Type B pancreatic cell (in vitro differentiated cells): ENCODE results near the gene LCE3A. TPM values are rescaled to one million over a fixed set of nuclear protein-coding genes. Genes with fewer than 3 reads are reported as not detected.
"Not testable (repeated sequence)": the region's sequence is repeated elsewhere in the genome, so short reads cannot be mapped to it uniquely, and the experiment has no call there.

ENCODE experiments used
- DNase-seq: peaks from one replicate; pipeline ENCODE4 v3.0.0; 2021; ENCODE audit warnings: mixed read lengths; ENCODE audit not compliant: unreplicated experiment; ENCODE audit errors: extremely low spot score
- H3K27ac Mint-ChIP-seq: 2 replicates; pipeline ENCODE4 v1.8.0; 2021; ENCODE audit warnings: mild to moderate bottlenecking, mixed read lengths
- H3K27me3 Mint-ChIP-seq: 2 replicates; pipeline ENCODE4 v1.8.0; 2021; ENCODE audit warnings: mixed read lengths
- H3K36me3 Mint-ChIP-seq: 2 replicates; pipeline ENCODE4 v1.8.0; 2021; ENCODE audit warnings: mixed read lengths
- H3K4me1 Mint-ChIP-seq: one replicate; pipeline ENCODE4 v1.8.0; 2021; ENCODE audit warnings: mixed read lengths; ENCODE audit not compliant: unreplicated experiment
- H3K4me3 Mint-ChIP-seq: 2 replicates; pipeline ENCODE4 v1.8.0; 2021; ENCODE audit warnings: mild to moderate bottlenecking, mixed read lengths
- H3K9me3 Mint-ChIP-seq: 2 replicates; pipeline ENCODE4 v1.8.0; 2021; ENCODE audit warnings: mixed read lengths
- long read RNA-seq: library from polyadenylated mRNA; unstranded; transcript quantifications from one replicate; pipeline ENCODE4 v2.0.0, GENCODE V29; 2020
- total RNA-seq: library from RNA; stranded (reverse); gene quantifications from 2 replicates; pipeline ENCODE4 v1.2.1, GENCODE V29; 2021; ENCODE audit warnings: low replicate concordance
- TF ChIP-seq, protein P1 (sequence below): fragments of 200-600 bp; sonication (generic); conservative IDR thresholded peaks from 2 replicates; pipeline ENCODE4 v1.5.0; 2021; ENCODE audit warnings: antibody characterized with exemption, mild to moderate bottlenecking

Gene LCE3A
- total RNA-seq = not detected in 2 replicates
- long read RNA-seq = 0 reads

- Mint-ChIP-seq H3K36me3 (no peaks in the 10 kb centered on the region), H3K27me3 (no peaks in the 10 kb centered on the region), H3K4me1 (no peaks in the 10 kb centered on the region), H3K9me3 (peaks cover 13% of the 10 kb centered on the region), H3K4me3 (no peak within 1 kb of the TSS), H3K27ac (no peak within 1 kb of the TSS)
- TF ChIP-seq, protein P1, sequence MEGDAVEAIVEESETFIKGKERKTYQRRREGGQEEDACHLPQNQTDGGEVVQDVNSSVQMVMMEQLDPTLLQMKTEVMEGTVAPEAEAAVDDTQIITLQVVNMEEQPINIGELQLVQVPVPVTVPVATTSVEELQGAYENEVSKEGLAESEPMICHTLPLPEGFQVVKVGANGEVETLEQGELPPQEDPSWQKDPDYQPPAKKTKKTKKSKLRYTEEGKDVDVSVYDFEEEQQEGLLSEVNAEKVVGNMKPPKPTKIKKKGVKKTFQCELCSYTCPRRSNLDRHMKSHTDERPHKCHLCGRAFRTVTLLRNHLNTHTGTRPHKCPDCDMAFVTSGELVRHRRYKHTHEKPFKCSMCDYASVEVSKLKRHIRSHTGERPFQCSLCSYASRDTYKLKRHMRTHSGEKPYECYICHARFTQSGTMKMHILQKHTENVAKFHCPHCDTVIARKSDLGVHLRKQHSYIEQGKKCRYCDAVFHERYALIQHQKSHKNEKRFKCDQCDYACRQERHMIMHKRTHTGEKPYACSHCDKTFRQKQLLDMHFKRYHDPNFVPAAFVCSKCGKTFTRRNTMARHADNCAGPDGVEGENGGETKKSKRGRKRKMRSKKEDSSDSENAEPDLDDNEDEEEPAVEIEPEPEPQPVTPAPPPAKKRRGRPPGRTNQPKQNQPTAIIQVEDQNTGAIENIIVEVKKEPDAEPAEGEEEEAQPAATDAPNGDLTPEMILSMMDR = no peak
- no peak for DNase-seq
Observed at GRCh38 chr1:152622803-152623202, at the start of gene LCE3A. TSS of gene LCE3A (minus strand) at chr1:152623103. CDS start at chr1:152623103, 0 bp downstream.

DNA sequence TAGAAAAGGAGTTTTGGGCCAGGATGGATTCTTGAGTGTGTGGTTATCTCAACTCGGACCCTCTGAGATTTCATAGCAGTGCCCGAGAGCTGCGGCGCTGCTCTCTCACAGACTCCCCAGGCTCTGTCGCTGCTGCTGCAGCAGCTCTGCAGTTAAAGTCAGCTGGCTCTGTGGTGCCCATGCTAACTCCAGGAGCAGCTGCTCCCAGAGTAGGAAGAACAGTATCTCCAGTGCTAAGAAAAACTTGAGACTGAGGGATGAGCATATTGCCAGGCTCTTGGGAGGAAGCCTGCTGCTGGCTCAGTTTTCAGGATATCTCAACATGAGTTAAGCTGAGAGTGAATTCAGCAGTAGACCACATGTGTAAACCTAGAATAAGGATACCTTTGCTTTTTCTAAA lies 44.7 kb upstream of the LCE3A start:
- Mint-ChIP-seq H3K27me3 (no peaks in the 10 kb centered on the region), H3K36me3 (no peaks in the 10 kb centered on the region), H3K4me1 (no peaks in the 10 kb centered on the region), H3K9me3 (no peaks in the 10 kb centered on the region), H3K4me3 (no peak overlapping the region), H3K27ac (no peak overlapping the region)
- DNase-seq = no peak
- TF ChIP-seq, protein P1 = no peak

- H3K27ac Mint-ChIP-seq = not testable (repeated sequence)
Observed at GRCh38 chr1:152666171-152666570, 43.3 kb upstream of the LCE3A start.

GRCh38 chr1:152663098-152663497 lies 40.2 kb upstream of the LCE3A start, which contains the start of gene LCE2D:
TSS of gene LCE2D (plus strand) at chr1:152663380. CDS start at chr1:152664106, 726 bp downstream.
- Mint-ChIP-seq H3K4me1 (no peaks in the 10 kb centered on the region), H3K27ac (no peak within 1 kb of the TSS), H3K9me3 (no peaks in the 10 kb centered on the region), H3K27me3 (no peaks in the 10 kb centered on the region), H3K4me3 (no peak within 1 kb of the TSS), H3K36me3 (no peaks in the 10 kb centered on the region)
- DNase-seq = no peak
- TF ChIP-seq, protein P1 = no peak

More at GRCh38 chr1:152666171-152666570, 43.3 kb upstream of the LCE3A start:
- not testable (repeated sequence) for DNase-seq, H3K36me3 Mint-ChIP-seq, H3K4me3 Mint-ChIP-seq, H3K27me3 Mint-ChIP-seq, H3K4me1 Mint-ChIP-seq, H3K9me3 Mint-ChIP-seq

DNA sequence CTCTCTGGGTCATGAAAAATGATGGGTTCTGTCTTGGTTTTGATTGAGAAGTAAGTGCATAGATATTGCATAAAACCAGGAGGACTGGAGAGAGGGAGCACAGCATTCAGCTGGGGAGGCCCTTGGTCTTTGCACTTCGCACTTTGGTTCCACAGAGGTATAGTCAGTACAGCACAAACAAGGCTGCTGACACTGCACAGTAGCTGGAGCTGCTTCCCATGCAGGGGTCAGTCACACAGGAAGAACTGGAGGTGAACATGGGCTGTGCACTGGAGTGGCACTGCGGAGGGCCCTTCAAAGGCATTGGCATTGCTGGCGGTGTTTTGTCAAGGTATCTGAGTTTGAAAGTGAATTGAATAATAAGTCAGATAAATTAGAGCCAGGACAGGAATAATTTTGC lies 35.7 kb upstream of the LCE3A start:
- Mint-ChIP-seq H3K27ac (no peak overlapping the region), H3K36me3 (no peaks in the 10 kb centered on the region)

DNA sequence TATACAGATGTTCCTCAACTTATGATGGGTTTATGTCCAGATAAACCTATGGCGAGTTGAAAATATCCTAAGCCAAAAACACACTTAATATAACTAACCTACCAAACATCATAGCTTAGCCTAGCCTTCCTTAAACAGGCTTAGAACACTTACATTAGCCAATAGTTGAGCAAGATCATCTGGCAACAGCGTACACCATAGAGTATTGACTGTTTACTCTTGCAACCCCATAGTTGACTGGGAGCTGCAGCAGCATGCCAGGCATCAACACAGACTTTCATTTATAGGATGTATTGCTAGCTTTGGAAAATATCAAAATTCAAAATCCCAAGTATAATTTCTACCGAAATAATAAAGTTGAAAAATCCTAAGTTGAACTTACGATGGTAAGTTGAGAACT lies 34.8 kb upstream of the LCE3A start:
- H3K9me3 Mint-ChIP-seq = no peaks in the 10 kb centered on the region
- TF ChIP-seq, protein P1 = no peak
- no peaks in the 10 kb centered on the region for H3K27me3 Mint-ChIP-seq
- no peak for DNase-seq
- no peak overlapping the region for H3K27ac Mint-ChIP-seq
- H3K4me1 Mint-ChIP-seq = no peaks in the 10 kb centered on the region
- H3K4me3 Mint-ChIP-seq = no peak overlapping the region
- no peaks in the 10 kb centered on the region for H3K36me3 Mint-ChIP-seq

More for the DNA sequence above, 35.7 kb upstream of the LCE3A start:
- DNase-seq = no peak
- Mint-ChIP-seq H3K4me3 (no peak overlapping the region), H3K4me1 (no peaks in the 10 kb centered on the region), H3K9me3 (no peaks in the 10 kb centered on the region), H3K27me3 (no peaks in the 10 kb centered on the region)
- TF ChIP-seq, protein P1 = no peak
